HG02885 (cell line): ENCODE data around the gene CAB39L.

Experiments
- ATAC-seq: cut with Tn5 transposase; IDR thresholded peaks from one replicate; pipeline ENCODE4 v1.9.1; 2021; ENCODE audit warnings: mild to moderate bottlenecking; ENCODE audit not compliant: unreplicated experiment, poor library complexity

The CAB39L gene

GRCh38 chr13:49443704-49444523 lies at the start of gene CAB39L, which contains the start of gene SETDB2:
Gene CAB39L, minus strand, starts transcription at chr13:49444064. Its CDS starts 61,154 bp downstream, at chr13:49382910.
Gene SETDB2, plus strand, starts transcription at chr13:49444274. Its CDS starts 7,620 bp downstream, at chr13:49451894.
- ATAC-seq = peak; percentile 94

GRCh38 chr13:49488563-49488962 lies 44.7 kb upstream of the CAB39L start:
- no peak for ATAC-seq

- no peak for ATAC-seq
Measured at GRCh38 chr13:49481788-49482187, 37.9 kb upstream of the CAB39L start.

GRCh38 chr13:49476529-49476928 lies 32.7 kb upstream of the CAB39L start:
- no peak for ATAC-seq

DNA sequence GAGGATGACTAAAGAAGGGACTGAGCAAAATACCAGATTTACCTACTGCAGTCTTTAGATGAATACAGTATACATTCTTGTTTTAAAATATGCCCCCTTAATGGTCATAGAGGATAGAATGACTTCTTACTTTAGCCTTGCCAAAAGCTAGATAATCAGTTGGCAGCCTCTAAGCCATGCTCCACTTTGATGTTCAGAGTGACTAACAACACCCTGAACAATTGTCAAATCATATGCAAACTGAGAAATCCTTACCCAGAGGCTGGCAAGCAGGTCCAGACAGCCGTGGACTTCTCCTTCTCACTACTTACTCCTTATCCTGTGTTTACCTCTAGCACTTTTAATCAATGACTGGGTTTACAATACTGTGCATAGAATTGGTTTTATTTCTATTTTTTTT lies 28.3 kb upstream of the CAB39L start:
- ATAC-seq = no peak

DNA sequence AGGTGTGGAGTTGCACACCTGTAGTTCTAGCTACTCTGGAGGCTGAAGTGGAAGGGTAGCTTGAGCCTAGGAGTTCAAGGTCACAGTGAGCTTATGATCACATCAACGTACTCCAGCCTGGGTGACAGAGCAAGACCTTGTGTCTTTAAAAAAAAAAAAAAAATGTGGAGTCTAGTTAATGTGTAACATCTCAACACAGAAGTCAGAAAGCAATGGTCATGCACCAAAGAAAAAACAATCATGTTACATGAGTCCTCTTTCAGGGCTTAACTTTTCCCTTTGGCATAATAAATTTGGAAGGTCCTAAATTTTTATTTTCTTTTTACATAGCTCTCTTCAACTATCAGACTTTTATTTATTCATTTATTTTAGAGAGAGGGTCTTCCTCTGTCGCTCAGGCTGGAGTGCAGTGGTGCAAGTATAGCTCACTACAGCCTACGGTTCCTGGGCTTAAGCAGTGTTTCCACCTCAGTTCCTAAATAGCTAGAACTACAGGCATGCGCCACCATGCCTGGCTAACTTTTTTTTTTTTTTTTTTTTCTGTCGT lies 22.5 kb upstream of the CAB39L start:
- no peak for ATAC-seq

DNA sequence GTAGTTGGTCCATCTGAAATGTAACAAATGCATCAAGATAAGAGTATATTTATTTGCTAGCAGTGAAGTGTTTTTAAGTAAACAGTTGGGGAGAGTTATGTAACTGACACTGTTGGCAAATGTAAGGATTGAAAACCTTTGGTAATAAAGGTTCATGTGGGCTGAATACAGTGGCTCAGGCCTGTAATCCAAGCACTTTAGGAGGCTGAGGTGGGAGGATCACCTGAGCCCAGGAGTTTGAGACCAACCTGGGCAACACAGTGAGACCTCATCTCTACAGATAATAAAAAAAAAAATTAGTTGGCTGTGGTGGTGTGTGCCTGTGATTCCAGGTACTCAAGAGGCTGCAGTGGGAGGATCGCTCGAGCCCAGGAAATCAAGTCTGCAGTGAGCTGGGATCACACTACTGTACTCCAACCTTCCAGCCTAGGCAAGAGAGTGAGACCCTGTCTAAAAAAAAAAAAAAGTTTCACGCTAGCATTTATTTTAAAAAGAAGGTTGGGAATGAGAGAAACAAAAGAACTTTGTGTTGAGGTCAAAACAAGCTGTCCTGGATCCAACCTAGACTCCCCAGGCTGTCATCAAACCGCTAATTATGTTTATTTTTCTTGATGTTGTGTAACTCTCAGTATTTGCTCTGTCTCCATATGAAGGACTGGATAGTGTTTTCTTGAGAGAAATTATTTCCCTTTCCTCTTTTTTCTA lies 20.9 kb upstream of the CAB39L start:
- ATAC-seq = no peak

GRCh38 chr13:49464085-49464484 lies 20.2 kb upstream of the CAB39L start:
- ATAC-seq = no peak

GRCh38 chr13:49459580-49459979 lies 15.7 kb upstream of the CAB39L start:
- ATAC-seq = peak; percentile 58

DNA sequence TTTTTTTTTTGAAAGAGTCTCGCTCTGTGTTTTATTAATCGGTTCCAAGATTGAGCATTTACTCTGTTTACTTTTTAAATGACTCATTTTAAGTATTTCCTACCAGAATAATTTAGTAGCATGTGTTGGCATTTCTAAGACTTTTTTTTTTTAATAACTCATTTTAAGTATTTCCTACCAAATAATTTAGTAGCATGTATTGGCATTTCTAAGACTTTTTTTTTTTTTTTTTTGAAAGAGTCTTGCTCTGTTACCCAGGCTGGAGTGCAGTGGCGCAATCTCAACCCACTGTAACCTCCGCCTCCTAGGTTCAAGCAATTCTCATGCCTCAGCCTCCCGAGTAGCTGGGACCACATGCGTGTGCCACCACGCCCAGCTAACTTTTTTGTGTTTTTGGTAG lies 13.4 kb upstream of the CAB39L start:
- no peak for ATAC-seq

- no peak for ATAC-seq
Measured at GRCh38 chr13:49456156-49456555, 12.3 kb upstream of the CAB39L start.

DNA sequence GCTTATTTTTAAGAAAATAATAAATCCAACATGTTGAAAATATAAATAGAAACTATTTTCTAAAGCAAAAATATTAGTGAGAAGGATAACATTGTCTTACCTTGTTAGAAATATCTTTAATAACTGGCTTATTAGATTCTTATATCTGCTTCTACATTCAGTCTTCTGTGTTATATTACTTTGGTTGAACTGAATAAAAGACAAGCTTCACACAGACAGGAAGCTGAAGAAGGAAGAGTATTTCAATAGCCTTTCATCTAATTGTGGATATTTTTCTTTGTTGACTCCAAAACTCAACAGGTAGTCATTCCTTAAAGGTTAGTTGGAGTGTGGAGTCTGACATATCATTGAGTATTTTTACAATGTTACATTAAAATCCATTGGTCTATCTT lies 11.1 kb upstream of the CAB39L start:
- ATAC-seq = peak; percentile 18

DNA sequence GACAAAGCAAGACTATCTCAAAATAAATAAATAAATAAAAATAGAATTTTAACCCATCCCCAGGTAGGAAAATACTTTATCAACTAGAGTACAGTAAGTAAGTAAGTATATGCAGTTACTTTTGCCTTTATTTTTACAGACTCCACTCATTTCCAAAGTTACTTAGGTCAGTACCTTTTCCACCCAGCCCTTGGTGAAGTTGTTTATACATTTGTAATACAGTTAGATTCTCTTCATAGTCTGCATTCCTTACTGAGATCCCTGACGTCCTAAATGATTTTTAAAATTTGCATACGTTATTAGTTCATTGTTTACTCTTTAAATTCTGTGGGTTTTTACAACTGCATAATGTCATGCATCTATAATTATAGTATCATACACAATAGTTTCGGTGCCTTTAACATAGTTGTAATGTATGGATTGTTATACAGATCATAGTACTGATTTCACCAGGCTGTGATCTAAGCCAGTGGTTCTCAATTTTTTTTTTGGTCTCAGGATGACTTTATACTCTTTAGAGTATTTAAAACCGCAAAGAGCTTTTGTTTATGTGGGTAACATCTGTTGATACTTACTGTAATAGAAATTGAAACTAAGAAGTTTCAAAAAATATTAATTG lies 10.6 kb upstream of the CAB39L start:
- peak; percentile 95 for ATAC-seq

- no peak for ATAC-seq
Measured at GRCh38 chr13:49453465-49453864, 9.6 kb upstream of the CAB39L start.

- no peak for ATAC-seq
Measured at GRCh38 chr13:49452725-49453457, 9.0 kb upstream of the CAB39L start.

GRCh38 chr13:49450105-49450819 lies 6.4 kb upstream of the CAB39L start:
- ATAC-seq = no peak

DNA sequence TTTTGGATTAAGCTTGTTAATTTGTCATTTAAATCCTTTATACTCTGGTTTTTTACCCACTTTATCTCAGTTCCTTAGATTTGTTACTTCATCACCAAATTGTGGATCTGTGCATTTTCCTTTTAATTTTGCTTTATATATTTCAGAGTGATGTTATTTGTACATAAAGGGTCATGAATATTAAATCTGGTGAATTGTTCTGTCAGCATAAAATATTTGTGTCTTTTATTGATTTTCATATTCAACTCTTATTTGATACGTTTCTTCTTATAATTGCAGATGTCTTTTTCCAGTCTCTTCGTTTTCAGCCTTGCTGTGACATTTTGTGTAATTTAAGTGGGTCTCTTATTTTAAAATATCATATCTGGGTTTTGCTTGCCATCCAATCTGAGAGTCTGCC lies 4.9 kb upstream of the CAB39L start:
- ATAC-seq = no peak

DNA sequence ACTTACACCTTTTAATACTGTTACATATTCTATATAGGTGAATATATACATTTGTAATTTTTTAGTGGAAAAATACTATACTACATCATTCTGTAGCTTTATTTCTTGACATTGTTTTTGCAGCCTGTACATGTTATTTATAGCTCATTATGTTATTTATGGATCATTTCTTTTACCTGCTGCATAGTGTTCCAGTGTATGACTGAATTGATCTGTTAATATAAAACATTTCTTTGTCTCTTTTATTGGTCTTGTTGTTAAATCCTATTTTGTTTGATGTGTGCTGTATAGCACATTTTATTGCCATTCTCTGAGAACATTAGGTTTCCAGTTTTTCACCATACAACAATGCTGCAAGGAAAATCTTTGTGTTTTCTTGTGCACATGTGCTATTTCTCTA lies 2.6 kb upstream of the CAB39L start:
- no peak for ATAC-seq

DNA sequence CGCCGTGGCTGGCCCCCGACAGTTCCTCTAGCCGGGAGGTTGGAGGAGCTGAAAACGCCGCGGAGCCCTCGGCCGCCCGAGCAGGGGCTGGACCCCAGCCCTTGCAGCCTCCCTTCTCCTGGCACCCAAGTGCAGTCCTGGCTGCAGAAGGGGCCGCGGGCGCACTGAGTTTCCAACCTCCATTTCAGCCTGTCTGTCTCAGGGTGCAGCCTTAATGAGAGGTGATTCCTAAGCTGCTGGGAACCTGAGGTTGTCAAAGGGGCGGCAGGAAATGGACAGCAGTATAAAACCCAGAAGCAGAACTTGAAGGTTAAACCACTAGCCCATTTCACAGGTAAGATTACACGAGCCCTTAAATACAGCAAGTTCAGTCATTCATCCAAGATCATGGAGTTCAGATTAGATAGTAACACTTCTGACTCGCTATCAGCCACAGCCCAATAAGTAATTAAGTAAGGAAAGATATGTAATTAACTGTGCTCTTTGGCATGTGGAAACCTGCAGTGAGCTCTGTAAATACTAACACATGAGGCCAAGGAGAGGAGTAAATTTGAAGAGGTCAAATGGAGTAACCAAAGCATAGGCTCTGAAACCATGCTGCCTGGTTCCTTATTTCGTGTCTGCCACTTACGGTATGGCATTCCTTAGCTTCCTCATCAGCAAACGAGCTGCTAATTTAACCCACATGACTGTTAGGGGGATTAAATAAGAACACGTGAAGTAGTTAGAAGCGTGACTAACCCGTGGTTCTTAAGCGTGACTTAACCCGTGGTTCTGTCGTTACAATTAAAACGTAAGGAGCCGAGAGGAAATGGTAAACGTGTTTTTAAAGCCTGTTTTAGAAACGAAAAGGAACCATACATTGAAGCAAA lies 896 bp upstream of the CAB39L start:
- ATAC-seq = no peak
